Activated CD8-positive, alpha-beta memory T cell treated with anti-CD3 and anti-CD28 coated beads, Interleukin-2, amount 50 U/mL, for 1 hour (primary cell): ENCODE measurements around the gene SCGB1A1.

ENCODE experiments used
- DNase-seq: peaks from one replicate; pipeline ENCODE4 v3.0.0-alpha.2; 2020; ENCODE audit errors: extremely low read depth

SCGB1A1 gene

GRCh38 chr11:62398011-62398994 is 20.5 kb upstream of the SCGB1A1 start:
- no peak for DNase-seq

DNA sequence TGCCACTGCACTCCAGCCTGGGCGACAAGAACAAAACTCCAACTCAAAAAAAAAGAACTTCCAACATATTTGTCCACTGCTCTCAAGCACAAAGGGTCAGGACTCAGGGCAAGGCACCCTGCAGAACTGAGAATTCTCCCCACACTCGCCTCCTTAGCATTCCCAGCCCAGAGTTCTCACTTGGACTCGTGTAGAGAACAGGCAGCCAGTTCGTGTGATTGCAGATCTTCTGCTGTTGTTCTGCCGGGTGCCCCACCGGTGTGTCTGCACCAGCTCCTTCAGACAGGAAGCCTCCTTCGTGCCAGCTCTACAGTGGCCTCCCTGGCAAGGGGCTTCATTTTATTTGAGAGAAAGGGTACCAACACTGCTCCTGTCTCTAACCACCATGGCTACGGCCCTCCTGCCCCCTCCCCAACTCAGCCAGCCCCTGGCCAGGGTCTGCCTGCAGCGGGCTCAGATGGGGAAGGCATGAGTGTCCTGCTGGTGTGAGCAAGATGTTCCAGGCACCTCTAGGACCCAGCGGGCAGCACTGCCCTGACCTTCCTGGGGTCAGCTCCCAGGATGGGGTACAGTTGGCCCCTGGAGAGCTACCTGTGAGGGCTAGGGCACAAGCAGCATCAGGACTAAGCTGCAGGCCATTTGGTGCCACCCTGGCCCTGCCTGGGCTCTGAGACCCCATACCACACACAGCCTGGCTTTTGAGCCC is 19.5 kb upstream of the SCGB1A1 start:
- no peak for DNase-seq

DNA sequence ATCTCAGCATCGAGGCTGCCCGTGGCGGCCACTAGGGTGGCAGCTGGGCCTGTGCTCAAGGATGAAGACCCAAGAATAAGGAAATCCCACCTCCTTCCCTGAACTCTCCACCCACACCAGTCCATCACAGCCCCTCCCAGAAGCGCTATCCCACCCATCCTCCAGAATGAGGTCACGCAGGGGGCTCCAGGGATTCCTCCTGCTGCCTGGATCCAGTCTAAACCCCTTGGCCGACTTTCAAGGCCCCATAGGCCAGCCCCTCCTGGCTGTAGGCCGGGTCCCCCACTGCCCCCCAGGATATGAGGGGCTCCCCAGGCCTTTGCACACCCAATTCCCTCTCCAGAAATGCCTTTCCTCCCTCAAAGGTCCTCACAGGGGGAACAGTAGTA is 19.0 kb upstream of the SCGB1A1 start:
- no peak for DNase-seq

DNA sequence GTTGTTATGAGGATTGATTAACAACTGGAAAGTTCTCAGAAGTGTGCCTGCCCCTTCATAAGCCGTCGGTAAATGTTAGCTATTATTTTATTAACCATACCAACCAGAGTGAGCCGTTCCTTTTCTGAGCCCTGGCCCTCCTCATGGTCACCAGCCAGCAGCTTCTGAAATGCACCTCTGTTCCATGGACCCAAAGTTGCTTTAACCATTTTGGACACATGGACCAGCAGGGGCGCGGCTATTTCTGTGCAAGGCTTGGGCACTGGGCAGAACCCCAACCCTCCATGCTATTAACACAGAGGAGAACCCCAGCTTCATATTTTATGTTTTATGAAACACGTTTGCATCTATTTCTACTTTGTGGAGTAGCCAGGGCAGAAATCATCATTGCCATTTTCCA is 18.6 kb upstream of the SCGB1A1 start:
- no peak for DNase-seq

- no peak for DNase-seq
Observed at GRCh38 chr11:62400760-62401159, 18.1 kb upstream of the SCGB1A1 start.

DNA sequence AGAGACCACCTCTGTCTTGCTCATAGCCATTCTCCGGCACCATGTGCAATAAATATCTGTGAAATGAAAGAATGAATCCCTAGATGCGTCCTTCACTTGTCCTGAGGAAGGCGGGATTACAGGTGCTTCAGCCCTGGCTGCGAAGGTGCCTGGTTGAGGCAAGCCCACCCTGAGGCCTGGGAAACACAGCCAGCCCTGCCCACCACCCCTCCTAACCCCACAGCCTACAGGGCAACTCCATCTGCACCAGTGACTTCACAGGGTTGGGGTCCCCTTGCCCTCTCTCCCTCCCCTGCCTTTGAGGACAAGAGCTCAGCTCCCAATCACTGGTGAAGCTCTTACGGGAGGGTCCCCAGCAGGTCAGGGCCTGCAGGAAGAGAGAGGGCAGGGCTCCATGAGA is 17.5 kb upstream of the SCGB1A1 start:
- no peak for DNase-seq

GRCh38 chr11:62401811-62402210 is 17.0 kb upstream of the SCGB1A1 start:
- no peak for DNase-seq

GRCh38 chr11:62402226-62402959 is 16.4 kb upstream of the SCGB1A1 start:
- no peak for DNase-seq

DNA sequence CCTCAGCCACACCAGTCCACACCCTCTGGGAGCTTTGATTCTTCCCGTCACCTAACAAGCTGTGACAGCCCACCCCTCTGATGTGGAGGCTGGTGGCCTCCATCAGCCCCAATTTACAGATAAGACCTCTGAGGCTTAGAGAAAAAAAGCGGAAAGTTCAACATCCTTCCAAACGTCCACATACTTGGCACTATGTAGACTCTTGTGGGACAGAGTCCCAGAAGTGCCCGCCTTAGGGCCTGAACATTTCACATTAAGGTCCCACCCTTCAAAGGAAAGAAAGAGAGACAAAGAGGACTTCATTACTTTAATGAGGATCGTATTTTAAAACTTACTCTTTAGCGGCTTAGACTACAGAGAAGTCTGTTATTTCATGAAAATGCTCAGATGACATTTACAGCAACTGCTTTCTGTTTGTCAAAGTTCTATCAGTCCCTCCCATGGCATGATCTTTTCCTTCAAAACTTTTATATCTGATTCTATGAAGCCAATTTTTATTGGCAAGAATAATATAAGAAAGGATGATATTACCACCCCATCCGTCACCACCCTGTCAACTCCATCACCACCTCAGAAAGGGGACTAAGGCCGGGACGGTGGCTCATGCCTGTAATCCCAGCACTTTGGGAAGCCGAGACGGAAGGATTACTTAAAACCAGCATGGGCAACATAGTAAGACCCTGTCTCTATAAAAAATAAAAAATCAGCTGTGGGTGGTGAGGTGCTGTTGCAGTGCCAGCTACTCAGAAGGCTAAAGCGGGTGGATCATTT is 15.7 kb upstream of the SCGB1A1 start:
- DNase-seq = no peak

DNA sequence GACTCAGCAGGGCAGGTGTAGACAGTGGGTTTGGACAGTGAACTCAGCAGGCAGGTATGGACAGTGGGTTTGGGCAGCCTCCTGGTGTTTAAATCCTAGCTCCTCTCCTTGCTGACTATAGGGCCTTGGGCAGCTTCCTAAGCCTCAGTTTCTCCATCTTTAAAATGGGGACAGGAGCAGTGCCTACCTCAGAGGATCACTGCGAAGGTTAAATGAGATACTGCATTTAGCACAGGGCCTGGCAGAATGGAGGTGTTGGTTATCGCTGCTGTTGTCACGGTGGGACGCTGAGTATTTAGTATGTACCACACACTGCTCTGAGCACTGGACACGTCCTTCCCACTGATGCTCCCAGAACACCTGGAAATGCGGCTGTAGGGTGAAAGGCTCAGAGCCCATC is 14.4 kb upstream of the SCGB1A1 start:
- no peak for DNase-seq

GRCh38 chr11:62404901-62405300 is 13.9 kb upstream of the SCGB1A1 start:
- DNase-seq = no peak

DNA sequence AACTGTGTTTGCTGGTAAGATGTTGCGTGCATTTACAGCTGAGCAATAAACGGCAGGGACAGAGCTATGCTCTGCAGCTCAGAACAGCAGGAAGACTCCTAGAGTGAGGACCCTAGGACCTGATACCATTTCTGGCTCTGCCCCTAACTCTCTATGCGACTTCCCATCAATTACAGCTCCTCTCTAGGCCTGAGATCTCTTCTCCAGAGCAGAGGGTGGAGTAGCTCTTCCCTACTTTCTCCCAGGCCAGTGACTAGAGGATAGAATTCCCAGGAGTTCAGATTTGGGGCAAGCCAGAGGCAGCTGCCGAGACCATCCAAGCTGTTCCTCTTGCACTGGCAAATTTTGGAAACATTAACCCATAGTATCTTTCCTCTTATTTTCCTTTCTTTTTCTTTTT is 12.8 kb upstream of the SCGB1A1 start:
- no peak for DNase-seq

DNA sequence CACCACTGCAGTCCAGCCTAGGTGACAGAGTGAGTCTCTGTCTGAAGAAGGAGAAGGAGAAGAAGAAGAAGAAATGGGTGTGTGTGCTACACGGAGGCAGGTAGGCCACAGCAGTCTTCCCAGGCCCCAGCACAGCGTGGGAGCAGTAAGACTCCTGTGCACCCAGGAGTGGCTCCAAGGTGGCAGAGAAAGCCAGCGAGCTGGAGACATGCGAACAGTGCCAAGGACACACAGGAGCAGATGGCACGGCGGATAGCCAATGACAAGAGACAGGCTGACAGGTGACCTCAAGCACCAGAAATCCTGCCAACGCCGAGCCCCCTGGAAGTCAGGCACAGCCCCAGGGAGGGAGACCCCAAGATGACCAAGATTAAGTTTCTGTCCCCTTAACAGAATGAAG is 9.0 kb upstream of the SCGB1A1 start:
- DNase-seq = no peak

DNA sequence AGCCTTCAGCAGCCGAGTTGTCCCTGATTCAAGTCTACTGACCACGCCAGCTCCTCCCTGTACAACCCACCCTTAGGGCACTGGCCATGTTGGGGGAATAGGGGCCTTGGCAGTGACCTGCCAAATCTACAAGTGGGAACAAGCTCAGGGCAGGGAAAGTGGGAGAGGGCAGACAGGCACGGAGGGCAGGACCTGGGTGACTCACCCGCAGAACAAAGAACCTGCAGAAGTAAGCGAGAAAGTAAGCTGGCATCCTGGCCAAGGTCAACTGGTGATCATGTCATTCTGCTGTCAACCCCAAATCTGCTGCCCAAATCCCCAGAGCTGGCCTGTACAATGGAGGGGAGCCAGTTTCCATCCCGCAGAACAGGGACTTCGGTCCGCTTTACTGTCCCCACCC is 7.9 kb upstream of the SCGB1A1 start:
- no peak for DNase-seq

DNA sequence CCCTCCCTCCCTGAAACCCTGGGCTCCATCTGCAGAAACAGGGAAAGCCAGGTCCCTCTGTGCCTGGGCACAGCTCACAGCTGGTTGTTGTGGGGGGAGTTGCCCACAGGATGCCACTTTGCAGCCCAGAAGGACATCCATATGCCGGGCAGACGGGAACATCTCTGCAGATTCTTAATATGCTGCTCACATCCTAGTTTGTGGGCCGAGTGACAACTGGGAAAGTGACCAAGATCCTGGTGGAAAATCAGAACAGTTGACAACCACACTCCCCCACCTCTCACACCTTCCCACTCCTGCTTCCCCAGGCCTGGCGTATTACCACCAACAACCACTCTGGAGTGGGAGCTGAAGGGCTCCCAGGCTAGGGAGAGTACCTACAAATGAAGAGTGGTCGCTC is 7.3 kb upstream of the SCGB1A1 start:
- no peak for DNase-seq

DNA sequence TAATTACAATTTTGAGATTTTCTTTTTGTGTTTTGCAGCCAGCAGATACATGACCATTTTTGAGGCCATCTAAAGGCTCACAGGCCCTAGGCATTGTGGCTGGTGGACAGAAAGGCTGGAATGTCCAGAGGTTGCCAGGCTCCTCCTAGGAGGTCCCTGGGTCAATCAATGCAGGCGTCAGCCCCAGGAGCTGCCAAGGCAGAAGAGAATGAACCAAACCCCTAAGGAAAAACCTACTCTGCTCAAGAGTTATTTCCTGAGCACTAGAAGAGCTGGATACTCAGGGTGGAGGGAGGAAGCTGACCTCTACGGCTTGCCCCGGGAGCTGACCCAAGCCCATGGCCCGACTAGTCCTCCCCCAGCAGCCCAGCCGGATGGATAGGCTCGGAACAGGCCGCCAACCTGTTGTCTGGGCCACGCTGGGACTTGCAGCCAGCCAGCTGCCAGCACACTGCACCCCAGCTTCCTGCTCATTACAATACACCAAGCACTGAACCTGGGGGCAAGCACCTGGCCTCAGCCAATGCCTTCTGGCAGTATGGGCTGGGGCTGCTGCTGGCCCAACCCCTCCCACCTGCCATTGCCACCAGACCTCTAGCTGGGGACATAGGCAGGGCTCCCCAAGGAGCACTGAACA is 5.7 kb upstream of the SCGB1A1 start:
- DNase-seq = no peak

GRCh38 chr11:62416596-62416995 is 2.2 kb upstream of the SCGB1A1 start:
- DNase-seq = no peak

DNA sequence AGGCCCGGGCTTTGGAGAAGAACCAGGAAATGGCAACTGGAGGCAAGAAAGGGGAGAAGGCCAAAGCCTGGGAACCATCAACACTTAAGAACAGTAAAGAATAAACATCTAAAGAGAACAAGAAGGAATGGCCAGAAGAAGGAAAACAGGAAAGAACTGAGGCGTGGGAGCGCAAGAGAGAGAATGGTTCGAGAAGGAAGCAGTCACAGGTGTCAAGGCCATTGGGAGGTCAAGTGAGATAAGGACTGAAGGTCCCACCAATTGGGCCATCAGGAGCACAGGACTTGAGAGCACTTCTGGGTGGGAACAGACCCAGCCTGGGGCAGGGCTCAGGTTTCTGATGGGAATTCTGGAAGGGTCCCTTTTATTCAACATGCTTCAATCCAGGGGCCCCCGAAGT is 697 bp upstream of the SCGB1A1 start:
- no peak for DNase-seq

GRCh38 chr11:62419314-62419929 is 589 bp downstream of the SCGB1A1 start:
- DNase-seq = no peak

- DNase-seq = no peak
Observed at GRCh38 chr11:62419943-62420342, 1.1 kb downstream of the SCGB1A1 start.

DNA sequence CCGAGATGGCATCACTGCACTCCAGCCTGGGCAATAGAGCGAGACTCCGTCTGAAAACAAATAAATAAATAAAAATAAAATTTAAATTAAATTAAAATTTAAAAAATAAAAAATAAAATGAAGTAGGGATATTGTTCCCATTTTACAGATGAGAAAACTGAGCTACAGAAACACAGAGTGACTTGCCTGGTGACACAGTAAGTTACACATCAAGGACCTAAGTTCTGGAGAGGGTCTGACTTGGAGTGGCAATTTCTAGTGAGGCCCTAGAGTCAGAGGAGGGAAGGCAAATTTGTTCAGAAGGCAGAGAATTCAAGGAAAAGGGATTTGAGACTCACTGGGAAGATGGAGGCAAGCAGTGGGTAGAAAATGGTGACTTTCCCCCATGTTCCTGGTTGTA is 2.0 kb downstream of the SCGB1A1 start:
- DNase-seq = no peak
